ENCODE results near the gene CNOT4. TPM values are rescaled to one million over a fixed set of nuclear protein-coding genes. Genes with fewer than 3 reads are reported as not detected.

CNOT4 gene
- total RNA-seq, 1 donor from 2014 or later: 25.8 TPM

DNA sequence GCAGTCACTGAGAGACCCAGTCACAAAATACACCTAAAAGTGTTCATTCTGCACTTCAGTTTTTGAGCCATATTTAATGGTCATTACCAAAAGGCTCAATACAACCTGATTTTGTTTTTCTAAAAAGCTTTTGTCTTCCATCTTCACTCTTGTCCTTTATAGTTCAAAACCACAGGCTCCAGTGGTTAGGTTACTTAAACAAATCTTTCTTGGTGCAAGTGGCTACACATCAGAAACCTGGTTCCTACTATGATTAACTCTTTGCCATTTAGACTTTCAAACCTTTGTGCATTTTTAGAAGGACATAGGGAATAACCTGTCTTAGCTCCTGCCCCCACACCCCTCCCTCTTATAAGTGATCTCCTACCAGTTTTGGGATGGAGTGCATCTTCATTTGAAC is 140.5 kb downstream of the CNOT4 start:
- no peaks in the 10 kb centered on the region for H3K36me3 ChIP-seq
- intact Hi-C loops (cut with DNase I): no loop called here
- no peak for TF ChIP-seq CTCF (IDR thresholded peaks at IDR 0.05)
- H3K9me3 ChIP-seq: no peaks in the 10 kb centered on the region
- H3K4me3 ChIP-seq: no peak overlapping the region
- H3K27me3 ChIP-seq: no peaks in the 10 kb centered on the region
- ATAC-seq (no peak), DNase-seq (no peak)
- no peak overlapping the region for H3K27ac ChIP-seq
- no peaks in the 10 kb centered on the region for H3K4me1 ChIP-seq

DNA sequence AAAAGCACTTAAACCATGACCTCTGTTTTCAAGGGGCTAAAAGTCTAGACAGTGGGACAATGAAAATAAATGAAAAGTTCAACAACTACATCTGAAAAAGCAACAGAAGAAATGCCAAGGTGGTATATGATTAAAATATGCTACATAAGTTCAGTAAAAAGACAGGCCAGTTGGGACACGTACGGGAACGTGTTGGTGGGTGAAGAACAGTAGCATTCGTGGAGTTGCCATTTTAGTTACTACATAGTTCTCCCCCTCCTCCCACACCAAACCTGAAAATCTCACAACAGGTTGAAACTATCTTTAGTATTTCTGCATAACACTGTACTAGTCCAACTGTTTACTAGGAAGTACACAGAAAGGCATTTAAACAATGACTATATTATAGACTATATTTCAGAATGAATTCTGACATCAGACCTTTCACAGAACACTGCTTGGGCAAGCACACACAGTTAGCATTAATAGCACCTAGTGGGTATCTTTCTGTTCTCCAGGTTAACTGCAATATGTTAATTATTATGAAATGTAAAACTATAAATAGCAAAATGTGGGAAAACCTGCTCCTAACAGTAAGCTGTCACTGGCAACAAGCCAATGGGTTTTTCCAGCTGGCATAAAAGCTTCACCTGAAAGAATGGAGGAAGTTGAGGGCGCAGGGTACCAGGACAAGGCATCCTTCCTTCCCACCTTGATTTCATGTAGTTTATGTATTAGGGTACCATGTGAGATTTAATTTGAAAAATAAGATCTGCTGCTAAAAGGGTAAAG is 141.3 kb downstream of the CNOT4 start:
- no peaks in the 10 kb centered on the region for H3K4me1 ChIP-seq
- no peaks in the 10 kb centered on the region for H3K9me3 ChIP-seq
- no peaks in the 10 kb centered on the region for H3K27me3 ChIP-seq
- no peaks in the 10 kb centered on the region for H3K36me3 ChIP-seq
- intact Hi-C loops (cut with DNase I): no loop called here
- DNase-seq (no peak), ATAC-seq (no peak)
- H3K4me3 ChIP-seq: no peak overlapping the region
- no peak for TF ChIP-seq CTCF (IDR thresholded peaks at IDR 0.05)
- no peak overlapping the region for H3K27ac ChIP-seq

DNA sequence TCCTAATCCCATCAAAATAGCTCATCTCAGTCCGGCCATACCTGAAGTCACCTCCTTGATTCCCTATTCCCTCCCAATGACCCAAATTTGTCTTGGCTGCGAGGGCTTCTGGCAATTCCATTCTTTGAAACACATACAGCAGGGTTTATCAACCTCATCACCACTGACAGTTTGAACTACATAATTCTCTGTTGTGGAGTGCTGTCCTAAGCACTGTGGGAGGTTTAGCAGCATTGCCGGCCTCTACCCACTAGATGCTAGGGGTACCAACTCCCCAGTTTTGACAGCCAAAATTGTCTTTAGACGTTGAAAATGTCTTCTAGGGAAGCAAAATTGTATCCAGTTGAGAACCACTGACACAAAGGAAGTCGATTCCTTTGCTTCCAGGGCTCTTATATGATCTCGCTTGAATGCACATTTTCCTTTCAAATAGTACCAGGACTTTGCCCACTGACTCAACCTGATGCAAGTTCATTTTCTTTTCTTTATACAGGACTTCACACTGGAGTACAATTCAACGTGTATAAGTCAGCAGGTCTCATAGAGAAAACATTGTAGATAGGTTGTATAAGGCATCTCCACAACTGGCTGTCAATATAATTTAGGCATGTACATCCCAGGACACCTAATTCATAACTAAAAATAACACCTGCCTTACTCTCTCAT is 142.9 kb downstream of the CNOT4 start:
- no peaks in the 10 kb centered on the region for H3K9me3 ChIP-seq
- intact Hi-C loops (cut with DNase I): no loop called here
- no peaks in the 10 kb centered on the region for H3K27me3 ChIP-seq
- no peaks in the 10 kb centered on the region for H3K4me1 ChIP-seq
- H3K4me3 ChIP-seq: no peak overlapping the region
- no peak for TF ChIP-seq CTCF (IDR thresholded peaks at IDR 0.05)
- no peak for ATAC-seq
- H3K27ac ChIP-seq: no peak overlapping the region
- H3K36me3 ChIP-seq: peaks cover 14% of the 10 kb centered on the region
- no peak for DNase-seq

GRCh38 chr7:135365721-135366120 is 144.2 kb downstream of the CNOT4 start:
- Histone ChIP-seq H3K9me3 (no peaks in the 10 kb centered on the region), H3K36me3 (peaks cover 14% of the 10 kb centered on the region), H3K27ac (no peak overlapping the region), H3K27me3 (no peaks in the 10 kb centered on the region), H3K4me1 (no peaks in the 10 kb centered on the region), H3K4me3 (no peak overlapping the region)
- intact Hi-C loops (cut with DNase I): no loop called here
- no peak for TF ChIP-seq CTCF (IDR thresholded peaks at IDR 0.05)
- ATAC-seq: no peak
- no peak for DNase-seq

DNA sequence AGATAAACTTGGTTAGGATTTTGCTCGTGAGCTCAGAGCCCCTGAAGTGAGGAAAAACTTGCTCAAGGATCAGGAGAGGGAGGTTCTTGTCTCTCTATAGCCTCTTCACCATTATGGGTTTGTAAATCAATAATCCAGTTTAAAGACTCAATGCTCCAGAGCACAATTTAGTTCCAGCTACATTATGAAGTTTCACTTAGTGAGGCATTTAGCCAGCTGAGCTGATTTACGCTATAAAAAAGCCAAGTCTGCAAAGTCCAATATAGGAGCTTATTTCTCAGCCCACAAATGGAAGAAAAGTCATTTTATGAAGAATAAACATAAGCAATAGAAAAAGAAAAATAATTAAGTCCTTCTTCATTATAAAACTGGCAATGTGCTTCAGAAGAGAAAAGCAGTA is 145.7 kb downstream of the CNOT4 start:
- H3K36me3 ChIP-seq: peaks cover 14% of the 10 kb centered on the region
- H3K4me3 ChIP-seq: no peak overlapping the region
- DNase-seq (no peak), ATAC-seq (no peak)
- no peaks in the 10 kb centered on the region for H3K27me3 ChIP-seq
- no peaks in the 10 kb centered on the region for H3K4me1 ChIP-seq
- no peak overlapping the region for H3K27ac ChIP-seq
- intact Hi-C loops (cut with DNase I): no loop called here
- H3K9me3 ChIP-seq: no peaks in the 10 kb centered on the region
- TF ChIP-seq CTCF (IDR thresholded peaks at IDR 0.05): no peak

Data from upper lobe of right lung (tissue), 1 donor.